HCT116 (cell line): ENCODE results near the gene FAM163B.

Experiments
- YY1 ChIP-seq: IDR thresholded peaks from 2 replicates; pipeline ENCODE4 v1.6.1; 2011; ENCODE audit warnings: low read length, low read depth, moderate library complexity, mild to moderate bottlenecking; ENCODE audit not compliant: insufficient replicate concordance; ENCODE audit errors: extremely low read depth
- TF ChIP-seq, protein P1 (sequence below), 3 experiments: fragments of 200-600 bp in 1 of 3; sonication (generic) in 1 of 3; IDR thresholded peaks in 2 of 3; conservative IDR thresholded peaks in 1 of 3; 2 replicates each; pipeline ENCODE4 v1.5.1; 2012 to 2017; ENCODE audit warnings: low read depth in 2 of 3, low read length in 2 of 3, antibody characterized with exemption in 1 of 3, borderline replicate concordance in 1 of 3, control low read depth in 1 of 3, mild to moderate bottlenecking in 1 of 3, mixed read lengths in 1 of 3, mixed run types in 1 of 3, moderate library complexity in 1 of 3; ENCODE audit not compliant: insufficient read depth in 1 of 3

DNA sequence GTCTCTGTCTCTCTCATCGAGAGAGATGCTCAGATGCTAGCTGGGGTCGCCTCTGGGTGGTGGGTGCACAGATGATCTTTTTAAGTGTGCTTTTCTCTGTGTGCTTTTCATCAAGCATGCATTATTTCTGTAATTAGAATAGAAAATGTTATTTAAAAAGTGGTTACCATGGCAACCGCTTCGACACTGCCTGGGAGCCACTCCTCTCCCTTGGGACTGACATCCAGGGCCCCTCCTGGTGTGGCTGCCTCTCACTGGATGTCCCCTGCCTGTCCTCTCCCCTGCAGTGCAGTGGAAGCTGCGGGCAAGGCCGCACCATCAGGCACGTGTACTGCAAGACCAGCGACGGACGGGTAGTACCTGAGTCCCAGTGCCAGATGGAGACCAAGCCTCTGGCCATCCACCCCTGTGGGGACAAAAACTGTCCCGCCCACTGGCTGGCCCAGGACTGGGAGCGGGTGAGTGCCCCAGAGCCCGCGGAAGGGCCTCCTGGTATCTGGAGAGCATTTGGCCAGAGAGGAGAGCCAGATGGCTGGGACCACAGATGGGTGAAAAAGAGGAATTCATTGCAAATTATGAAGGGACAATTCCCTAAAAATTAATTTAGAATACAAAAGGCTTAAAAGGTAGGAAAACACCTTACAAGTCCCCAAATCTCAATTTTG is 39.9 kb downstream of the FAM163B start:
- no peak for TF ChIP-seq YY1
- TF ChIP-seq, protein P1, sequence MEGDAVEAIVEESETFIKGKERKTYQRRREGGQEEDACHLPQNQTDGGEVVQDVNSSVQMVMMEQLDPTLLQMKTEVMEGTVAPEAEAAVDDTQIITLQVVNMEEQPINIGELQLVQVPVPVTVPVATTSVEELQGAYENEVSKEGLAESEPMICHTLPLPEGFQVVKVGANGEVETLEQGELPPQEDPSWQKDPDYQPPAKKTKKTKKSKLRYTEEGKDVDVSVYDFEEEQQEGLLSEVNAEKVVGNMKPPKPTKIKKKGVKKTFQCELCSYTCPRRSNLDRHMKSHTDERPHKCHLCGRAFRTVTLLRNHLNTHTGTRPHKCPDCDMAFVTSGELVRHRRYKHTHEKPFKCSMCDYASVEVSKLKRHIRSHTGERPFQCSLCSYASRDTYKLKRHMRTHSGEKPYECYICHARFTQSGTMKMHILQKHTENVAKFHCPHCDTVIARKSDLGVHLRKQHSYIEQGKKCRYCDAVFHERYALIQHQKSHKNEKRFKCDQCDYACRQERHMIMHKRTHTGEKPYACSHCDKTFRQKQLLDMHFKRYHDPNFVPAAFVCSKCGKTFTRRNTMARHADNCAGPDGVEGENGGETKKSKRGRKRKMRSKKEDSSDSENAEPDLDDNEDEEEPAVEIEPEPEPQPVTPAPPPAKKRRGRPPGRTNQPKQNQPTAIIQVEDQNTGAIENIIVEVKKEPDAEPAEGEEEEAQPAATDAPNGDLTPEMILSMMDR (IDR thresholded peaks at IDR 0.05 in 2 of 3, conservative IDR thresholded peaks at IDR 0.05 in 1 of 3; ENCODE audit: borderline replicate concordance in 1 of 3, insufficient read depth in 1 of 3, low read depth in 2 of 3, low read length in 2 of 3), result no peak
